H9 (cell line): Measurements from ENCODE around the gene RBMS3. TPM values are rescaled to one million over a fixed set of nuclear protein-coding genes. Genes with fewer than 3 reads are reported as not detected.

Source experiments
- DNase-seq: peaks from one replicate; pipeline ENCODE4 v3.0.0-alpha.2; 2017
- H2AFZ ChIP-seq: one replicate; pipeline ENCODE4 v1.6.1; 2013; ENCODE audit warnings: mild to moderate bottlenecking, low read length, control low read depth, moderate library complexity
- H2AK5ac ChIP-seq: 2 replicates; pipeline ENCODE4 v1.6.1; 2013; ENCODE audit warnings: low read length, control low read depth, mixed read lengths; ENCODE audit not compliant: insufficient read length
- H2BK120ac ChIP-seq: one replicate; pipeline ENCODE4 v1.6.1; 2013; ENCODE audit warnings: low read depth, mild to moderate bottlenecking, low read length, control low read depth, inconsistent platforms; ENCODE audit not compliant: poor library complexity, severe bottlenecking
- H2BK12ac ChIP-seq: 2 replicates; pipeline ENCODE4 v1.6.1; 2013; ENCODE audit warnings: low read length, control low read depth, mixed read lengths, low read depth; ENCODE audit not compliant: insufficient read length
- H2BK15ac ChIP-seq: 2 replicates; pipeline ENCODE4 v1.6.1; 2013; ENCODE audit warnings: low read depth, low read length, control low read depth
- H2BK20ac ChIP-seq: one replicate; pipeline ENCODE4 v1.6.1; 2013; ENCODE audit warnings: low read depth, mild to moderate bottlenecking, low read length, control low read depth, inconsistent platforms; ENCODE audit not compliant: poor library complexity, severe bottlenecking
- H2BK5ac ChIP-seq: 2 replicates; pipeline ENCODE4 v1.6.1; 2013; ENCODE audit warnings: low read length, control low read depth, mixed read lengths; ENCODE audit not compliant: insufficient read length
- H3K14ac ChIP-seq: 2 replicates; pipeline ENCODE4 v1.6.1; 2013; ENCODE audit warnings: low read length, control low read depth; ENCODE audit not compliant: insufficient read depth
- H3K18ac ChIP-seq: 2 replicates; pipeline ENCODE4 v1.6.1; 2013; ENCODE audit warnings: low read depth, mild to moderate bottlenecking, mixed read lengths, low read length, control low read depth; ENCODE audit not compliant: insufficient read length
- H3K23ac ChIP-seq: 2 replicates; pipeline ENCODE4 v1.6.1; 2013; ENCODE audit warnings: low read length, control low read depth, mixed read lengths, low read depth; ENCODE audit not compliant: insufficient read length
- H3K23me2 ChIP-seq: 2 replicates; pipeline ENCODE4 v1.6.1; 2013; ENCODE audit warnings: low read depth, mild to moderate bottlenecking, mixed read lengths, low read length, control low read depth; ENCODE audit not compliant: insufficient read length, poor library complexity, severe bottlenecking
- H3K27ac ChIP-seq: 2 replicates; pipeline ENCODE4 v1.5.1; 2013; ENCODE audit warnings: low read length, control low read depth, mixed read lengths, low read depth; ENCODE audit not compliant: insufficient read length
- H3K27me3 ChIP-seq: 2 replicates; pipeline ENCODE4 v1.6.1; 2013; ENCODE audit warnings: low read length, control low read depth, inconsistent platforms; ENCODE audit not compliant: insufficient read depth
- H3K4ac ChIP-seq: 2 replicates; pipeline ENCODE4 v1.6.1; 2013; ENCODE audit warnings: low read depth, mild to moderate bottlenecking, control low read depth, inconsistent platforms, low read length, moderate library complexity
- H3K4me1 ChIP-seq: 2 replicates; pipeline ENCODE4 v1.6.1; 2013; ENCODE audit warnings: low read length, control low read depth, inconsistent platforms; ENCODE audit not compliant: insufficient read depth
- H3K4me2 ChIP-seq: 2 replicates; pipeline ENCODE4 v1.6.1; 2013; ENCODE audit warnings: low read length, control low read depth, mixed read lengths; ENCODE audit not compliant: insufficient read length, insufficient read depth
- H3K56ac ChIP-seq: 2 replicates; pipeline ENCODE4 v1.6.1; 2013; ENCODE audit warnings: low read depth, mild to moderate bottlenecking, mixed read lengths, low read length, control low read depth; ENCODE audit not compliant: insufficient read length
- H3K79me1 ChIP-seq: 2 replicates; pipeline ENCODE4 v1.6.1; 2013; ENCODE audit warnings: low read depth, mild to moderate bottlenecking, moderate library complexity, low read length, control low read depth, inconsistent platforms; ENCODE audit not compliant: insufficient read depth, poor library complexity, severe bottlenecking
- H3K79me2 ChIP-seq: 2 replicates; pipeline ENCODE4 v1.6.1; 2013; ENCODE audit warnings: low read length, control low read depth, inconsistent platforms; ENCODE audit not compliant: insufficient read depth
- H3K9ac ChIP-seq: 2 replicates; pipeline ENCODE4 v1.6.1; 2013; ENCODE audit warnings: low read length, control low read depth, mixed read lengths; ENCODE audit not compliant: insufficient read length; ENCODE audit errors: extremely low read depth
- H3K9me3 ChIP-seq: one replicate; pipeline ENCODE4 v1.6.1; 2013; ENCODE audit warnings: low read depth, low read length, inconsistent platforms; ENCODE audit not compliant: control insufficient read depth
- H3T11ph ChIP-seq: one replicate; pipeline ENCODE4 v1.6.1; 2013; ENCODE audit warnings: mild to moderate bottlenecking, low read length, control low read depth, inconsistent platforms
- H4K20me1 ChIP-seq: one replicate; pipeline ENCODE4 v1.6.1; 2013; ENCODE audit not compliant: control insufficient read depth, insufficient read length, insufficient read depth
- H4K5ac ChIP-seq: 2 replicates; pipeline ENCODE4 v1.6.1; 2013; ENCODE audit warnings: low read depth, mild to moderate bottlenecking, mixed read lengths, low read length, control low read depth; ENCODE audit not compliant: insufficient read length
- H4K8ac ChIP-seq: replicated peaks from 2 replicates; pipeline ENCODE4 v1.6.1; 2013; ENCODE audit warnings: low read length, control low read depth, mixed read lengths, low read depth; ENCODE audit not compliant: insufficient read length
- H4K91ac ChIP-seq: 2 replicates; pipeline ENCODE4 v1.6.1; 2013; ENCODE audit warnings: low read depth, mild to moderate bottlenecking, moderate library complexity, mixed read lengths, low read length, control low read depth; ENCODE audit not compliant: insufficient read length
- H3K27ac Mint-ChIP-seq, 3 experiments: 2 replicates in 2 of 3; 3 replicates in 1 of 3; pipeline ENCODE4 v1.8.0; 2020 to 2021; ENCODE audit warnings: mixed read lengths in 3 of 3, mild to moderate bottlenecking in 1 of 3, moderate library complexity in 1 of 3
- H3K27me3 Mint-ChIP-seq: 2 replicates; pipeline ENCODE4 v1.8.0; 2021; ENCODE audit warnings: low read depth, mild to moderate bottlenecking, moderate library complexity, mixed read lengths
- H3K36me3 Mint-ChIP-seq, 3 experiments: 2 replicates in 2 of 3; 3 replicates in 1 of 3; pipeline ENCODE4 v1.8.0; 2020 to 2021; ENCODE audit warnings: low read depth in 3 of 3, mixed read lengths in 3 of 3; ENCODE audit not compliant: insufficient read depth in 1 of 3
- H3K4me1 Mint-ChIP-seq, 2 experiments: 2 replicates each; pipeline ENCODE4 v1.8.0; 2020; ENCODE audit warnings: mixed read lengths in 2 of 2
- H3K4me3 Mint-ChIP-seq, 2 experiments: 2 replicates in 1 of 2; 3 replicates in 1 of 2; pipeline ENCODE4 v1.8.0; 2020 to 2021; ENCODE audit warnings: mild to moderate bottlenecking in 2 of 2, mixed read lengths in 2 of 2, moderate library complexity in 1 of 2
- H3K9me3 Mint-ChIP-seq, 2 experiments: 2 replicates in 1 of 2; 3 replicates in 1 of 2; pipeline ENCODE4 v1.8.0; 2020; ENCODE audit warnings: mild to moderate bottlenecking in 2 of 2, mixed read lengths in 2 of 2, moderate library complexity in 1 of 2
- WGBS: extraction: QIAGEN DNeasy Blood & Tissue Kit; methylation state at CpG from one replicate; pipeline ENCODE4 v1.1.7; 2013; ENCODE audit warnings: missing lambda C conversion rate, low lambda C conversion rate, mixed read lengths; ENCODE audit not compliant: insufficient read length; ENCODE audit errors: extremely low coverage; 5-methylcytosine and 5-hydroxymethylcytosine counted together
- total RNA-seq: library from RNA; stranded (reverse); gene quantifications from 2 replicates; pipeline ENCODE4 v1.2.1, GENCODE V29; 2021
- TF ChIP-seq, protein P1 (sequence below): fragments of 200-600 bp; sonication (generic); conservative IDR thresholded peaks from 3 replicates; pipeline ENCODE4 v1.8.0; 2021; ENCODE audit warnings: antibody characterized with exemption, mild to moderate bottlenecking

Gene RBMS3
- total RNA-seq, 1 experiment from 2014 or later: 8.1 TPM

DNA sequence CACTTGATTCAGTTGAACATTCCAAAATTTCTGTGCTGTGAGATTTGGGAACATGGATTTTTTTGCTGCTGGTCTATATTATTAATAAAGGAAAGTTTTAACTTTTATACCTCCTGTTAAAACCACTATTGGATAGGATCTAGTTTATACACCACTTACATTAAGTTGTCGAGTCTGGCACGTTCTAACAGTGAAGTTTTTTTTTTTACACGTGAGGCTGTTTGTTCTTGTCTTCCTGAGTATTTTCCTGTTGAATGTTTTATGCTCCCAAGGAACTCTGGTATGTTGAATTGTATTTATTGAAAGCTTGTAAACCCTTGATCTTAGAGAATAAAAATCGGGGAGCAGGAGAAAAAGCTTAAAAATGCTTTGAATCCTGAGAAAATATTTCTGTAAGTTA, 338.8 kb downstream of the RBMS3 start:
- H3K9me3 Mint-ChIP-seq: no peaks in the 10 kb centered on the region

More for the DNA sequence above, 338.8 kb downstream of the RBMS3 start:
- Histone ChIP-seq H2BK12ac (no peak overlapping the region), H3K56ac (no peak overlapping the region), H2BK15ac (no peak overlapping the region), H4K5ac (no peak overlapping the region), H3K23me2 (no peaks in the 10 kb centered on the region), H3K4me2 (no peak overlapping the region), H3K18ac (no peak overlapping the region), H4K20me1 (no peaks in the 10 kb centered on the region), H3K9me3 (no peaks in the 10 kb centered on the region), H3K27ac (no peak overlapping the region), H4K91ac (no peak overlapping the region), H2AFZ (no peak overlapping the region), H3K23ac (no peak overlapping the region), H3K79me2 (no peaks in the 10 kb centered on the region), H3K14ac (no peak overlapping the region), H4K8ac (no peak overlapping the region), H3K4me1 (no peaks in the 10 kb centered on the region), H3K4ac (no peak overlapping the region), H2AK5ac (no peak overlapping the region), H3K27me3 (no peaks in the 10 kb centered on the region), H2BK20ac (no peak overlapping the region), H3T11ph (no peak overlapping the region), H3K9ac (no peak overlapping the region), H3K79me1 (no peaks in the 10 kb centered on the region), H2BK120ac (no peak overlapping the region), H2BK5ac (no peak overlapping the region)
- no peaks in the 10 kb centered on the region for H3K36me3 Mint-ChIP-seq
- no peak for DNase-seq
- WGBS: no CpG with 5 or more reads among the region's 4 CpGs
- H3K27me3 Mint-ChIP-seq: no peaks in the 10 kb centered on the region
- peaks cover 0 to 6% of the 10 kb centered on the region in 2 experiments; a peak in 2 of 4 replicates for H3K4me1 Mint-ChIP-seq
- TF ChIP-seq, protein P1, sequence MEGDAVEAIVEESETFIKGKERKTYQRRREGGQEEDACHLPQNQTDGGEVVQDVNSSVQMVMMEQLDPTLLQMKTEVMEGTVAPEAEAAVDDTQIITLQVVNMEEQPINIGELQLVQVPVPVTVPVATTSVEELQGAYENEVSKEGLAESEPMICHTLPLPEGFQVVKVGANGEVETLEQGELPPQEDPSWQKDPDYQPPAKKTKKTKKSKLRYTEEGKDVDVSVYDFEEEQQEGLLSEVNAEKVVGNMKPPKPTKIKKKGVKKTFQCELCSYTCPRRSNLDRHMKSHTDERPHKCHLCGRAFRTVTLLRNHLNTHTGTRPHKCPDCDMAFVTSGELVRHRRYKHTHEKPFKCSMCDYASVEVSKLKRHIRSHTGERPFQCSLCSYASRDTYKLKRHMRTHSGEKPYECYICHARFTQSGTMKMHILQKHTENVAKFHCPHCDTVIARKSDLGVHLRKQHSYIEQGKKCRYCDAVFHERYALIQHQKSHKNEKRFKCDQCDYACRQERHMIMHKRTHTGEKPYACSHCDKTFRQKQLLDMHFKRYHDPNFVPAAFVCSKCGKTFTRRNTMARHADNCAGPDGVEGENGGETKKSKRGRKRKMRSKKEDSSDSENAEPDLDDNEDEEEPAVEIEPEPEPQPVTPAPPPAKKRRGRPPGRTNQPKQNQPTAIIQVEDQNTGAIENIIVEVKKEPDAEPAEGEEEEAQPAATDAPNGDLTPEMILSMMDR: no peak
- no peak overlapping the region for H3K27ac Mint-ChIP-seq
- H3K4me3 Mint-ChIP-seq: no peak overlapping the region
